ENCODE measurements around the gene FRMD4A. TPM values are rescaled to one million over a fixed set of nuclear protein-coding genes. Genes with fewer than 3 reads are reported as not detected.
A peak's percentile ranks its signal among the peaks of the same experiment; 100 is the strongest.
"Not testable (repeated sequence)": the region's sequence is repeated elsewhere in the genome, so short reads cannot be mapped to it uniquely, and the experiment has no call there.

Gene FRMD4A
- polyA plus RNA-seq, 1 of the 3 experiments (the other 2 are of a cell fraction): 37.7 TPM

DNA sequence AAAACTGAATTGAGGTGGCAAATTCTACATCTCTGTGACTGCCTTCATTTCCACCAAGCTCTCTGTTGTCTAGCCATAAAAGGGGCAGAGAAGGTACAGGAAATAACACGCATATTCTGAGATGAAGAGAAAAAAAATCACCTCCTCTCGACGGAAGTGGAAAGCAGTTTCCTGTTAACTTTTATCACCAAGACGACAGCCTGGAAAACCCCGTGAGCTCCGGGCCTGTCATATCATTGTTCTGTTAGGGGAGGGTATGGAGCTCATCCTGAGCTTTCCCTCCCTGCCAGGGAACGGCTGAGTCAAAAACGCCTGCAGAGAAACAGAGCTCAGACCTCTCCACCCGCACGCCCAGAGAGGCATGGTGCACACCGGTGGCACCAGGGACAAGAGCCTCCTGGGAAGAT lies 543.7 kb downstream of the FRMD4A start:
- peak overlapping the region; percentile 26; the same call in 1 of the 2 replicates for H3K9ac ChIP-seq
- H3K27me3 ChIP-seq (ENCODE audit: insufficient read depth): no peaks in the 10 kb centered on the region
- TF ChIP-seq GABPA (IDR thresholded peaks at IDR 0.05; ENCODE audit: low read depth) (peak; percentile 28; the same call in 1 of the 2 replicates), RAD21 (IDR thresholded peaks at IDR 0.05; ENCODE audit: low read length) (no peak)
- H3K9me3 ChIP-seq: no peaks in the 10 kb centered on the region
- no peaks in the 10 kb centered on the region for H4K20me1 ChIP-seq (ENCODE audit: insufficient read depth)
- H3K27ac ChIP-seq (ENCODE audit: low read depth in 2 of 2, low read length in 1 of 2): peak overlapping the region; percentile 31 to 71; a peak in 3 of 4 replicates
- ChIA-PET CTCF (interaction anchor here (0.6 to 6.2 kb wide), 8 partner anchors 44 to 698 kb away, joined by 3 to 66 read pairs (median 4); no protein-coding TSS in a partner anchor), POLR2A (no interaction called here)
- peaks cover 38% of the 10 kb centered on the region; the same call in 1 of the 2 replicates for H3K79me2 ChIP-seq (ENCODE audit: insufficient read depth)
- no peaks in the 10 kb centered on the region for H3K9me2 ChIP-seq
- 57% methylated on average over 11 of the region's 11 CpGs for WGBS (ENCODE audit: low lambda C conversion rate)
- H3F3A ChIP-seq (replicated peaks; ENCODE audit: insufficient read depth): peaks cover 28% of the 10 kb centered on the region
- 0 out of 2 replicates have a peak overlapping the region, but pooled peaks have one; percentile 15 for H3K4me2 ChIP-seq
- no peak overlapping the region for H3K4me3 ChIP-seq (ENCODE audit: low read depth in 2 of 2, low read length in 1 of 2)
- DNase-seq: no peak
- H3K36me3 ChIP-seq (replicated peaks in 1 of 2; ENCODE audit: control insufficient read depth in 1 of 2, insufficient read depth in 2 of 2, low read length in 1 of 2): peaks cover 5 to 10% of the 10 kb centered on the region in 2 experiments
- H3K4me1 ChIP-seq (ENCODE audit: control insufficient read depth in 1 of 2, insufficient read depth in 2 of 2, low read depth in 1 of 2, low read length in 1 of 2): peaks cover 24 to 34% of the 10 kb centered on the region in 2 experiments; a peak in 3 of 4 replicates
- no peak overlapping the region for H2AFZ ChIP-seq (ENCODE audit: low read depth)

DNA sequence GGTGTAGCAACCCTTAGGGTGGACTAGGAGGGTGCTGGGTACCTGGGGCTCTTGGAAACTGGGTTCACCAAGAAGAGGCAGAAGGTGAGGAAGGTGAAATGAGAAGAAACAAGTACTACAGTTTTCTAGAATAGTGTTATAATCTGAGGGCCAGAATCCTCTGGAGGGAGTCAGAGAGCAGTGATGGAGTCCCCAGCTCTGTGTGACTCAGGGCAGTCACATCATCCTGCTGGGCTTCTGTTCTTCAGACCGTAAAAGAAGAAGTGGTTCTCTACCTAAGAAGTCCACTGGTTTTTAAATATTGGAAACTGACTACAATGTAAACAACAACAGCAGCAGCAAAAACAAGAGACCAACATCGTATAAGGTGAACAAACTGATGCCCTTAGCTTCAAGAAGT lies 546.7 kb downstream of the FRMD4A start:
- no peak overlapping the region for H3K9ac ChIP-seq
- ChIA-PET CTCF (interaction anchor here (0.7 to 4.3 kb wide), 4 partner anchors 171 to 312 kb away, joined by 3 to 24 read pairs (median 6); no protein-coding TSS in a partner anchor), POLR2A (no interaction called here)
- H3K27ac ChIP-seq (ENCODE audit: low read depth in 2 of 2, low read length in 1 of 2): no peak overlapping the region
- peaks cover 27% of the 10 kb centered on the region for H3F3A ChIP-seq (replicated peaks; ENCODE audit: insufficient read depth)
- no peak overlapping the region for H3K4me2 ChIP-seq
- H3K79me2 ChIP-seq (ENCODE audit: insufficient read depth): peaks cover 44% of the 10 kb centered on the region
- TF ChIP-seq YY1 (IDR thresholded peaks at IDR 0.05; ENCODE audit: low read depth) (no peak), RAD21 (IDR thresholded peaks at IDR 0.05; ENCODE audit: low read length) (peak; percentile 48), FOXM1 (IDR thresholded peaks at IDR 0.05; ENCODE audit: low read depth) (no peak), FOSL2 (IDR thresholded peaks at IDR 0.05; ENCODE audit: borderline replicate concordance, low read depth) (no peak), SMC3 (IDR thresholded peaks at IDR 0.05; ENCODE audit: low read depth, low read length) (no peak)
- TF ChIP-seq, protein P1, sequence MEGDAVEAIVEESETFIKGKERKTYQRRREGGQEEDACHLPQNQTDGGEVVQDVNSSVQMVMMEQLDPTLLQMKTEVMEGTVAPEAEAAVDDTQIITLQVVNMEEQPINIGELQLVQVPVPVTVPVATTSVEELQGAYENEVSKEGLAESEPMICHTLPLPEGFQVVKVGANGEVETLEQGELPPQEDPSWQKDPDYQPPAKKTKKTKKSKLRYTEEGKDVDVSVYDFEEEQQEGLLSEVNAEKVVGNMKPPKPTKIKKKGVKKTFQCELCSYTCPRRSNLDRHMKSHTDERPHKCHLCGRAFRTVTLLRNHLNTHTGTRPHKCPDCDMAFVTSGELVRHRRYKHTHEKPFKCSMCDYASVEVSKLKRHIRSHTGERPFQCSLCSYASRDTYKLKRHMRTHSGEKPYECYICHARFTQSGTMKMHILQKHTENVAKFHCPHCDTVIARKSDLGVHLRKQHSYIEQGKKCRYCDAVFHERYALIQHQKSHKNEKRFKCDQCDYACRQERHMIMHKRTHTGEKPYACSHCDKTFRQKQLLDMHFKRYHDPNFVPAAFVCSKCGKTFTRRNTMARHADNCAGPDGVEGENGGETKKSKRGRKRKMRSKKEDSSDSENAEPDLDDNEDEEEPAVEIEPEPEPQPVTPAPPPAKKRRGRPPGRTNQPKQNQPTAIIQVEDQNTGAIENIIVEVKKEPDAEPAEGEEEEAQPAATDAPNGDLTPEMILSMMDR (IDR thresholded peaks at IDR 0.05): peak; percentile 30
- DNase-seq: no peak
- peaks cover 11 to 19% of the 10 kb centered on the region in 2 experiments; a peak in 3 of 4 replicates for H3K4me1 ChIP-seq (ENCODE audit: control insufficient read depth in 1 of 2, insufficient read depth in 2 of 2, low read depth in 1 of 2, low read length in 1 of 2)
- H3K9me2 ChIP-seq: no peaks in the 10 kb centered on the region
- no peak overlapping the region for H3K4me3 ChIP-seq (ENCODE audit: low read depth in 2 of 2, low read length in 1 of 2)
- H3K9me3 ChIP-seq: no peaks in the 10 kb centered on the region
- H3K36me3 ChIP-seq (replicated peaks in 1 of 2; ENCODE audit: control insufficient read depth in 1 of 2, insufficient read depth in 2 of 2, low read length in 1 of 2): peaks cover 0 to 28% of the 10 kb centered on the region in 2 experiments
- H3K27me3 ChIP-seq (ENCODE audit: insufficient read depth): no peaks in the 10 kb centered on the region
- H4K20me1 ChIP-seq (ENCODE audit: insufficient read depth): no peaks in the 10 kb centered on the region
- no peak overlapping the region for H2AFZ ChIP-seq (ENCODE audit: low read depth)
- WGBS (ENCODE audit: low lambda C conversion rate): 91% methylated on average over 2 of the region's 2 CpGs

DNA sequence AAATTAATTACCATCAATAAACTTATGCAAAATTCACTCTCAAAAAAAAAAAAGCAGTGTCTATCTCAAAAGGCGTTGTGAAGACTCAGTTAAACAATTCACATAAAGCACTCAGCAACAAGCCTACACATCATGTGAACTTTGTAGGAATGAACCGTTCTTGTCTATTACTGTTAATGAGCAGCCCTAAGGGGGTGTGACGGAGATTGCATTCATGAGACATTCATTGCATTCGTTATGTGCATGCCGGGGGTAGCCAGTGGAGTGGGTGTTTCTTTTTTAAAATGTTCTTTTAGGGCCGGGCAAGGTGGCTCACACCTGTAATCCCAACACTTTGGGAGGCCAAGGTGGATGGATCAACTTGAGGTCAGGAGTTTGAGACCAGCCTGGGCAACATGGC lies 551.0 kb downstream of the FRMD4A start:
- CTCF ChIA-PET: interaction anchor here (1.1 to 1.3 kb wide), 2 partner anchors 9 to 120 kb away, joined by 3 to 5 read pairs; no protein-coding TSS in a partner anchor
- Histone ChIP-seq H3K79me2 (ENCODE audit: insufficient read depth) (peaks cover 48% of the 10 kb centered on the region), H3K36me3 (replicated peaks in 1 of 2; ENCODE audit: control insufficient read depth in 1 of 2, insufficient read depth in 2 of 2, low read length in 1 of 2) (peaks cover 4 to 36% of the 10 kb centered on the region in 2 experiments), H3K27ac (ENCODE audit: low read depth in 2 of 2, low read length in 1 of 2) (no peak overlapping the region), H3K9ac (no peak overlapping the region), H3K4me2 (no peak overlapping the region), H3K9me2 (no peaks in the 10 kb centered on the region), H3F3A (replicated peaks; ENCODE audit: insufficient read depth) (peaks cover 29% of the 10 kb centered on the region), H3K9me3 (no peaks in the 10 kb centered on the region), H2AFZ (ENCODE audit: low read depth) (no peak overlapping the region), H3K27me3 (ENCODE audit: insufficient read depth) (no peaks in the 10 kb centered on the region), H3K4me3 (ENCODE audit: low read depth in 2 of 2, low read length in 1 of 2) (no peak overlapping the region), H4K20me1 (ENCODE audit: insufficient read depth) (no peaks in the 10 kb centered on the region), H3K4me1 (ENCODE audit: control insufficient read depth in 1 of 2, insufficient read depth in 2 of 2, low read depth in 1 of 2, low read length in 1 of 2) (peaks cover 0 to 8% of the 10 kb centered on the region in 2 experiments; a peak in 1 of 4 replicates)
- DNase-seq: no peak
- POLR2A ChIA-PET: no interaction called here
- TF ChIP-seq RCOR1 (IDR thresholded peaks at IDR 0.05; ENCODE audit: low read length) (no peak), MEF2A (IDR thresholded peaks at IDR 0.05; ENCODE audit: borderline replicate concordance, low read depth) (no peak), TCF12 (IDR thresholded peaks at IDR 0.05) (no peak)
- TF ChIP-seq, protein P2, sequence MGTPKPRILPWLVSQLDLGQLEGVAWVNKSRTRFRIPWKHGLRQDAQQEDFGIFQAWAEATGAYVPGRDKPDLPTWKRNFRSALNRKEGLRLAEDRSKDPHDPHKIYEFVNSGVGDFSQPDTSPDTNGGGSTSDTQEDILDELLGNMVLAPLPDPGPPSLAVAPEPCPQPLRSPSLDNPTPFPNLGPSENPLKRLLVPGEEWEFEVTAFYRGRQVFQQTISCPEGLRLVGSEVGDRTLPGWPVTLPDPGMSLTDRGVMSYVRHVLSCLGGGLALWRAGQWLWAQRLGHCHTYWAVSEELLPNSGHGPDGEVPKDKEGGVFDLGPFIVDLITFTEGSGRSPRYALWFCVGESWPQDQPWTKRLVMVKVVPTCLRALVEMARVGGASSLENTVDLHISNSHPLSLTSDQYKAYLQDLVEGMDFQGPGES (IDR thresholded peaks at IDR 0.05; ENCODE audit: low read depth, low read length): no peak
- WGBS (ENCODE audit: low lambda C conversion rate): 96% methylated on average over 5 of the region's 6 CpGs

DNA sequence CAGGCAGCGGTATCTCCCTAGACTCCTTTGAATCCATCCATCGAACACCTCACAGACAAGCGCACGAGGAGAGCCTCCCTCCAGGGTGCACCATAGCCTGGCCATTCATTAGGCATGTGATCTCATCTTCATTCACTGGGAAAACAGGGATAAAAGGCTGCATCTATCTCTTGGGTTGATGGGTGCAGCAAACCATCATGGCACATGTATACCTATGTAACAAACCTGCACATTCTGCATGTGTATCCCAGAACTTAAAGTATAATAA lies 552.1 kb downstream of the FRMD4A start:
- WGBS (ENCODE audit: low lambda C conversion rate): 86% methylated on average over 4 of the region's 4 CpGs
- H4K20me1 ChIP-seq (ENCODE audit: insufficient read depth); POLR2A ChIA-PET; H3K4me3 ChIP-seq (ENCODE audit: low read depth in 2 of 2, low read length in 1 of 2); H3K9ac ChIP-seq; H3K9me2 ChIP-seq; H3K27me3 ChIP-seq (ENCODE audit: insufficient read depth); H2AFZ ChIP-seq (ENCODE audit: low read depth); H3K4me1 ChIP-seq (ENCODE audit: control insufficient read depth in 1 of 2, insufficient read depth in 2 of 2, low read depth in 1 of 2, low read length in 1 of 2); DNase-seq; CTCF ChIA-PET; H3K4me2 ChIP-seq; H3K9me3 ChIP-seq: not testable (repeated sequence)
- H3K27ac ChIP-seq (ENCODE audit: low read depth in 2 of 2, low read length in 1 of 2): peak overlapping the region in 1 of 2 experiments; percentile 83; a peak in 1 of 4 replicates
- H3K79me2 ChIP-seq (ENCODE audit: insufficient read depth): peaks cover 45% of the 10 kb centered on the region
- peaks cover 28% of the 10 kb centered on the region for H3F3A ChIP-seq (replicated peaks; ENCODE audit: insufficient read depth)
- peaks cover 4 to 37% of the 10 kb centered on the region in 2 experiments for H3K36me3 ChIP-seq (replicated peaks in 1 of 2; ENCODE audit: control insufficient read depth in 1 of 2, insufficient read depth in 2 of 2, low read length in 1 of 2)
